ENCODE data around the gene GRIP1. TPM values are rescaled to one million over a fixed set of nuclear protein-coding genes. Genes with fewer than 3 reads are reported as not detected.

GRIP1 gene
- total and polyA plus RNA-seq, 10 of the 15 experiments (the other 5 are each of a cell fraction or from before 2014, with no cell fraction given), result 0.05 to 0.85 (median 0.50) TPM; not detected in 7

- TF ChIP-seq PBX3 (IDR thresholded peaks at IDR 0.05; ENCODE audit: insufficient replicate concordance, low read depth, low read length) (no peak), ZBED1 (IDR thresholded peaks at IDR 0.05; ENCODE audit: borderline replicate concordance) (no peak), PRDM15 (CRISPR knock-in tag; IDR thresholded peaks at IDR 0.05) (no peak), ZSCAN29 (IDR thresholded peaks at IDR 0.05) (no peak), NR2C2 (IDR thresholded peaks at IDR 0.05; ENCODE audit: borderline replicate concordance, control insufficient read depth, insufficient read length, low read depth) (no peak), KLF5 (IDR thresholded peaks at IDR 0.05; ENCODE audit: partially characterized antibody) (no peak), TCF3 (IDR thresholded peaks at IDR 0.05; ENCODE audit: borderline replicate concordance, insufficient read depth, low read depth, low read length) (no peak), MYC (IDR thresholded peaks at IDR 0.05; ENCODE audit: insufficient read depth, insufficient read length, insufficient replicate concordance, low read length, severe bottlenecking) (no peak), NRF1 (conservative IDR thresholded peaks at IDR 0.05; ENCODE audit: low read depth, low read length) (no peak)
Observed at GRCh38 chr12:66620688-66621087, 58.2 kb downstream of the GRIP1 start (continued).

All from GM12878 (cell line).